Liver (tissue), 3 donors: ENCODE measurements around the gene GNRH2.

ENCODE experiments used
- ATF3 ChIP-seq: IDR thresholded peaks from 2 replicates; pipeline ENCODE4 v1.6.1; 2016; ENCODE audit warnings: antibody characterized with exemption
- CTCF ChIP-seq: fragments of 150-350 bp; IDR thresholded peaks from 2 replicates; pipeline ENCODE4 v1.5.1; 2017; ENCODE audit warnings: improper control_type of control experiment, low read depth, low read length; ENCODE audit not compliant: missing input control
- RXRA ChIP-seq, 2 donors: IDR thresholded peaks; 2 replicates each; pipeline ENCODE4 v1.6.1; 2017 to 2018; ENCODE audit warnings: antibody characterized with exemption in 2 of 2, mild to moderate bottlenecking in 1 of 2
- ZBTB33 ChIP-seq: IDR thresholded peaks from 2 replicates; pipeline ENCODE4 v1.6.1; 2016; ENCODE audit warnings: antibody characterized with exemption
- donor health status: healthy.
- donor health status: healthy.

- TF ChIP-seq ZBTB33 (no peak), CTCF (no peak), RXRA (IDR thresholded peaks at IDR 0.05) (no peak), ATF3 (no peak)
Observed at GRCh38 chr20:3084986-3085360, 41.6 kb downstream of the GNRH2 start.
